Central memory CD8-positive, alpha-beta T cell (primary cell): ENCODE measurements around the gene DNAH9.

Experiments used
- ATAC-seq: fragments of 150-1000 bp; cut with Tn5 transposase; replicated peaks from 2 replicates; pipeline ENCODE4 v1.10.0; 2022; ENCODE audit warnings: mild to moderate bottlenecking, moderate FRiP score, moderate number of reproducible peaks; ENCODE audit not compliant: poor library complexity, severe bottlenecking; ENCODE audit errors: extremely low read depth
- DNase-seq, 2 donors: peaks; one replicate each; pipeline ENCODE4 v3.0.0; 2021; ENCODE audit warnings: low spot score in 2 of 2
- H3K27ac Mint-ChIP-seq: one replicate; pipeline ENCODE4 v1.8.0; 2022; ENCODE audit warnings: low read depth, mild to moderate bottlenecking, moderate library complexity, mixed read lengths
- H3K27me3 Mint-ChIP-seq: one replicate; pipeline ENCODE4 v1.8.0; 2022; ENCODE audit warnings: mixed read lengths
- H3K36me3 Mint-ChIP-seq: one replicate; pipeline ENCODE4 v1.8.0; 2022; ENCODE audit warnings: mild to moderate bottlenecking, moderate library complexity, mixed read lengths; ENCODE audit not compliant: insufficient read depth
- H3K4me1 Mint-ChIP-seq: one replicate; pipeline ENCODE4 v1.8.0; 2022; ENCODE audit warnings: mixed read lengths
- H3K4me3 Mint-ChIP-seq: one replicate; pipeline ENCODE4 v1.8.0; 2022; ENCODE audit warnings: mild to moderate bottlenecking, moderate library complexity, mixed read lengths
- H3K9me3 Mint-ChIP-seq: one replicate; pipeline ENCODE4 v1.8.0; 2022; ENCODE audit warnings: mixed read lengths

Gene DNAH9

DNA sequence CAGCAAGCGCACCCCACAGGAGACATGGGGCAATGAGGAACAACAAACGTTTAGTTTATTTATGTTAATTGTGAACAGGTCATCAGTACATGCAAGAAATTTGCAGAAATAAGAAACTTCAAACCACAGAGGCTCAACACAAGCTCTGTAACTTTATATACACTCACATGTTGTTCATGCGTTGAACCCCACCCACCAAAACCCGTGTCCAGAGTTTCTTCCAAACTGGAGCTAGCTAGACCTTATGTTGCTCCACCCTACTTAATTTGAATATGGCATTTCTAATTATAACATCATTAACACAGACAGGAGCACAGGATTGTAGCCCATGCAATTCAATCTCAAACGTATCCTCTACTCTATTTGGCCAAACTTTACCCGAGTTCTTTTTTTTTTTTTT, 206.9 kb downstream of the DNAH9 start:
- no peaks in the 10 kb centered on the region for H3K4me1 Mint-ChIP-seq
- H3K9me3 Mint-ChIP-seq = no peaks in the 10 kb centered on the region
- ATAC-seq = no peak
- no peak overlapping the region for H3K27ac Mint-ChIP-seq
- no peak overlapping the region for H3K4me3 Mint-ChIP-seq
- no peaks in the 10 kb centered on the region for H3K27me3 Mint-ChIP-seq
- no peaks in the 10 kb centered on the region for H3K36me3 Mint-ChIP-seq
- DNase-seq = no peak

DNA sequence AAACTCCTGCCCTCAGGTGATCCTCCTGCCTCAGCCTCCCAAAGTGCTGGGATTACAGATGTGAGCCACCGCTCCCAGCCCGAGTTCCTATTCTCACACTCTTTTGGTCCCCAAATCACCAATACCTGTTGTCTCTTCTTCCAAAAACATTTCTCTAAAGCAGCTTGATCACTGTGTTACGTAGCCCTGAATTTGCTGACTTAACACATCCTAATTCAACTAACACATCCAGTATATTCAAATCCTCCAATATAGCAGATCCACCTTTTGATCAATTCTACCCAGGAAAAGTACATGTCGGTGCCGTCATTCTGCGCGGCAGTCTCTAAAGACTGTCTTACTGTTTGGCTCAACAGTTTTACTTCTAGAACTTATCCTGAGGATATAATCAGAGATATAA, 207.7 kb downstream of the DNAH9 start:
- Mint-ChIP-seq H3K9me3 (no peaks in the 10 kb centered on the region), H3K27me3 (no peaks in the 10 kb centered on the region), H3K27ac (no peak overlapping the region), H3K4me1 (no peaks in the 10 kb centered on the region), H3K4me3 (no peak overlapping the region), H3K36me3 (no peaks in the 10 kb centered on the region)
- no peak for ATAC-seq
- no peak for DNase-seq

DNA sequence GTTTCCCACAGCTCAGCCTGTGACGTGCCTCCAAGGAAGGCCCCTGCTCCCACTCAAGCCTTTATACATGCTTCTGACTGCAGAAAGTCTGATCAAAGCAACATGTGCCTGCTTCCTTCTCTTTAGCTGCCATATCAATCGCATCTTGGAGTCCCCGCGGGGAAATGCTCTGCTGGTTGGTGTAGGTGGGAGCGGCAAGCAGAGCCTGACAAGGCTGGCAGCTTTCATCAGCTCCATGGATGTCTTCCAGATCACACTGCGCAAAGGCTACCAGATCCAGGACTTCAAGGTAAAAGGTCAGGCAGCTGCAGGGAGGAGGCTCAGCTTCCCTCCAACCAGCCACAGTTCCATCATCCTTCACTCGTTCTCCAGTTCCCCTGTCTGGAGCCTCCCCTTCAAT, 209.3 kb downstream of the DNAH9 start:
- no peaks in the 10 kb centered on the region for H3K9me3 Mint-ChIP-seq
- no peak for ATAC-seq
- no peaks in the 10 kb centered on the region for H3K36me3 Mint-ChIP-seq
- H3K4me1 Mint-ChIP-seq = no peaks in the 10 kb centered on the region
- no peak overlapping the region for H3K4me3 Mint-ChIP-seq
- H3K27me3 Mint-ChIP-seq = no peaks in the 10 kb centered on the region
- no peak for DNase-seq
- H3K27ac Mint-ChIP-seq = no peak overlapping the region

DNA sequence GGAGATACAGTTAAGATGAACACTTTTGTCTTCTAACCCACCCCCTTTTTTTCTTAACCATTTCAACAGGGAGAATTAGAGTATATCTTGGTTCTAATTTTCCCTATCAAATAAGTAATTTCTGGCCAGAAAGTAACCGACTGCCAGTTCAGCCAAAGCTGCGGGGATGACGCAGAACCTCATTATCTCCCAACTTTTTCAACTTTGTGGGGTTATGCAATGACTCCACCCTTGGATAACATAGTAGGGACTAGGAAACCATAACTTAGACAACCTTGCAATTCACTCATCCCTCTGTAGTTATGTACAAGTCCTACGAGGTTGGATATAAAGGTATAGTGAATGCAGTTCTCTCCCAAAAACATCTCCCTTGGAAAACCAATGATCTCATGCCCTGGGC, 215.0 kb downstream of the DNAH9 start:
- Mint-ChIP-seq H3K4me3 (no peak overlapping the region), H3K27ac (no peak overlapping the region), H3K27me3 (no peaks in the 10 kb centered on the region), H3K4me1 (no peaks in the 10 kb centered on the region), H3K36me3 (no peaks in the 10 kb centered on the region), H3K9me3 (no peaks in the 10 kb centered on the region)
- DNase-seq (no peak), ATAC-seq (no peak)

DNA sequence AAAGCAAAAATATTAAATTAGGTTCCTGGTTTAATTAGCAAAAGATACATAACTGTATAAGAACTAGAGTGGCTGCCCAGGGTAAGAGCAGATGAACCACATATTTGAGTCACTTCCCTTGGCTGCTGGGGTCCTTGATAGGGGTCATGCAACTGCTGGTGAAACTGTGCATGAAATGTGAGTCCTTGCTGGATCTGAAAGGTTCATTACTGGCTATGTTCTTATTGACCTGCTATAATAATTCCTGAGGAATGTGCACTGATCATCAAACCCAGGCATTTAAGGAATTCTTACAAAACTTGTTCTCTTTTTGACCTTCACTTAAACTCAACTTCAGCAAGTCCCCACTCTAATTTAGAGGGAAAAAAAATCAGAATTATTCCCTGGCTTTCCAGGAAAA, 215.6 kb downstream of the DNAH9 start:
- DNase-seq (no peak), ATAC-seq (no peak)
- Mint-ChIP-seq H3K4me3 (no peak overlapping the region), H3K27ac (no peak overlapping the region), H3K27me3 (no peaks in the 10 kb centered on the region), H3K4me1 (no peaks in the 10 kb centered on the region), H3K36me3 (no peaks in the 10 kb centered on the region), H3K9me3 (no peaks in the 10 kb centered on the region)

DNA sequence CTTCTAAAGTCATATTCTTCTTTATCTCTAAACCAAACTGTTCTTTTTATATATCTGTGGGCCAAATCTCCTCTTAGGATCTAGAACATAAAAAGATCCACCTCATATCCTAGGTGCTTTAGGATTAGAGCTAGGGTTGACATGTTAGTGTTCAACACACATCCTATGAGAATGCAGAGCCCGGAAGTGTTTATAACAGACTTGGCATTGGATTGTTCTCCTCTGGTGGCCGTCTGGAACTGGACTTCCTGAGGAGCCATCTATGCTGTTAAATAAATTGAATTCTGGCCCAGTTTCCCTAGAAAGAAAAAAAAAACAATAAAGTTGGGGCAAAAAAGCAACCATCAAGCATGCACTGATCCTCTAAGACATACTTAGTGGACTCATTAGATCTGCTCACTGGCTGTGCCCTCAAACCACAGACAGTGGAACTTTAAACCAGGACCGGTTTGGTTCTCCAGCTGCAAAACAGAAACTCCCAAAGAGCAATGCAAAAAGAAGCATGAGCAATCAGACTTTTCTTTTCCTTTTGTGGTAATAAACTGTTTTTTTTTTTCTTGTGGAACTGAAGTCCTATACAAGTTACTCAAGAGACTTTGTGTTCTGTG, 216.5 kb downstream of the DNAH9 start:
- H3K27me3 Mint-ChIP-seq = no peaks in the 10 kb centered on the region
- H3K27ac Mint-ChIP-seq = no peak overlapping the region

DNA sequence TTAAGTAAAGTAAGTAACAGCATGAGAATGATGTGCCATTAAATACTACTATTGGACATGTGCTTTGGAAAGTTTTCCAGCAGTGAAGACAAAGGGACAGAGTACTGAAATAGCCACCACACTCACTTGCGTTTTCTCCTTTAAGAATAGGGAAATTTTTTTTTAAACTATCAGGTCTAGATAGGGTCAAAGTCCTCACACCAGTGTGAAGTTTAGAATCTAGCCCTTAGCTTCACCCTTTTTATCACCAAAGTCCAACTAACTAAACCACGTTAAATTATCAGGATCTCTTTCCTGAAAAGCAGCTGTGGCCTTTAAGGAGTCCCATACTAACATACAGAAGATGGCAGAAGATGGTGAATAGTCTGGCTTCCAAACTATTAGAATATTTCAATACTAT, 218.1 kb downstream of the DNAH9 start:
- H3K4me3 Mint-ChIP-seq = no peak overlapping the region
- no peak for DNase-seq
- H3K27me3 Mint-ChIP-seq = no peaks in the 10 kb centered on the region
- no peak overlapping the region for H3K27ac Mint-ChIP-seq
- no peaks in the 10 kb centered on the region for H3K9me3 Mint-ChIP-seq
- no peaks in the 10 kb centered on the region for H3K36me3 Mint-ChIP-seq
- no peak for ATAC-seq
- no peaks in the 10 kb centered on the region for H3K4me1 Mint-ChIP-seq

More for the DNA sequence above, 216.5 kb downstream of the DNAH9 start:
- no peak overlapping the region for H3K4me3 Mint-ChIP-seq
- no peaks in the 10 kb centered on the region for H3K36me3 Mint-ChIP-seq
- no peak for ATAC-seq
- no peak for DNase-seq
- H3K9me3 Mint-ChIP-seq = no peaks in the 10 kb centered on the region
- no peaks in the 10 kb centered on the region for H3K4me1 Mint-ChIP-seq

DNA sequence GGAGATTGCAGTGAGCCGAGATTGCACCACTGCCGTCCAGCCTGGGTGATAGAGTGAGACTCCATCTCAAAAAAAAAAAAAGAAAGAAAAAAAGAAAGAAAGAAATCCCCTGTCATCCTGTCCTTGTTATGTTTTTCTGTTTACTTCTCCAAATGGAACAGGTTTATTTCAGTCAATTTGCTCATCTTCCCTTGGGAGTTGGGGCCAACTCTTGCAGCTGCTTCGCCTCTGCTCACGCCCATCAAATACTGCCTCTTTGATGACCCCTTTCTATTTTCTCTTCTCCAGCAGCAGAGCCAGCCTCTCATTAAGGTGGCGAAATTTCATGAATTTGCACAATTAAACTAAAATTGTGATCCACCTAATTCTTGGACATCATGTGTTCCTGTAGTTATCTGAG, 225.6 kb downstream of the DNAH9 start:
- Mint-ChIP-seq H3K36me3 (no peaks in the 10 kb centered on the region), H3K9me3 (peaks cover 17% of the 10 kb centered on the region), H3K4me1 (no peaks in the 10 kb centered on the region), H3K27me3 (no peaks in the 10 kb centered on the region), H3K27ac (no peak overlapping the region), H3K4me3 (no peak overlapping the region)
- DNase-seq = no peak
- ATAC-seq = no peak

DNA sequence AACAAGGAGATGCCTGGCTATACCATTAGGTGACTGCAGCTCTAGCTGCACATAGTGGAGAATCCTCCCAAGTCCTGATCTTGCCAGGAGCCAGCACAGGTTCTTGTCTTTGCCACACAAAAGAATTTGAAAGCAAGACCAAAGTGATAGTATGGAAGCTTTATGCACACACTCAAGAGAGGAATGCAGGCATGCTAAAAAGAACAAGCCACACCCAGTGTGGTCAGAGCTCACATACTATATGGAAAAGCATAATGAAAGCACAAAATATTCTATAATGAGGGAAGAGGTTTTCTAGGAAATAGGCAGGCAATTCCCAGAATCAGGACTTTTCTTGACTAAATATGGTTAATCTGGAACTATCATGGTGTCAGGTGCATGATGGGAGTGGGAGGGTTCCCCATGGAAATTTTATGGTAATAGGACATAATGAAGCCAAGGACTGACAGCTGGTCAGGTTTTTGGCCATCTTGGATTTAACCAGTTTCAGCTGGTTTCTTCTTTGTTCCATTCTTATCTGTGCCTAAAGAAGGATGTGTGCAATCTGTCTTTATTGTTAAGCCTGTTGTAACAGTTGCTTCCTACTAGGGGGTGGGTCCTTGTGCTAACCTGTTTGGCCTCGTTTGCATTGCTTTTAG, 227.4 kb downstream of the DNAH9 start:
- Mint-ChIP-seq H3K4me1 (no peaks in the 10 kb centered on the region), H3K9me3 (peaks cover 23% of the 10 kb centered on the region), H3K27me3 (no peaks in the 10 kb centered on the region), H3K4me3 (no peak overlapping the region), H3K36me3 (no peaks in the 10 kb centered on the region), H3K27ac (no peak overlapping the region)
- ATAC-seq = no peak
- DNase-seq = no peak

DNA sequence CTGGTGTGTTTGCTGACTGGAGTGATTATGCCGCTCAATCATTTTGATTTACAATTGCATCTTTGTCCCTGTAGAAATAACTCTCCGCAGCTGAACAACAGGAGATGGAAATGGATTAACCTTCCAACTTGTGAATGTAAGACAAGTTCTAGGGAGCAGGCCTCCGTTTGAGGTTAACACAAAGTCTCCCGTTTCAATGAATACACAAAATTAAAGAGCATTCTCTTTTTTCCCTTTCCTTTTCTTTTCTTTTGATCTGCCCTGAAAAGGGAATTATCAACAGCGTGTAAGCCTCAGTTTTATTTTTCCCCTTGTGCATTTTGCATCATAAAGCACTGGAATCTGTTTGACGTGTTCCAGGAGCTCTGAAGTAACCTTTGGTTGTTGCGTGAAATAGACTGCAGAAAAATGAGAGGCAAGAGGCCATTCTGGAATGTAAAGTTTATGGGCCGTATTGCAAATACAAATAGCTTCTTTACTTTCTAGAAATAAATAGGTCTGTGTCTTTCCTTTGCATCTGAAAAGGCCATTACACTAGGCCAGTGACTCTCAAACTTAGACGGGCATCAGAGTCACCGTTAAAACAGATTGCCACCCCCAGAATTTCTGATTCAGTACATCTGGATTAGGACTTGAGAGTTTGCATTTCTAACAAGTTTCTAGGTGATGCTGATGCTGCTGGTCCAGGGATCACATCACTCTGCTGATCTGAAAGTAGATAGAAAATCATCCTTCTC, 234.3 kb downstream of the DNAH9 start:
- Mint-ChIP-seq H3K36me3 (no peaks in the 10 kb centered on the region), H3K4me3 (no peak overlapping the region), H3K4me1 (no peaks in the 10 kb centered on the region), H3K27me3 (peaks cover 8% of the 10 kb centered on the region), H3K9me3 (peaks cover 17% of the 10 kb centered on the region), H3K27ac (no peak overlapping the region)
- no peak for DNase-seq
- no peak for ATAC-seq

DNA sequence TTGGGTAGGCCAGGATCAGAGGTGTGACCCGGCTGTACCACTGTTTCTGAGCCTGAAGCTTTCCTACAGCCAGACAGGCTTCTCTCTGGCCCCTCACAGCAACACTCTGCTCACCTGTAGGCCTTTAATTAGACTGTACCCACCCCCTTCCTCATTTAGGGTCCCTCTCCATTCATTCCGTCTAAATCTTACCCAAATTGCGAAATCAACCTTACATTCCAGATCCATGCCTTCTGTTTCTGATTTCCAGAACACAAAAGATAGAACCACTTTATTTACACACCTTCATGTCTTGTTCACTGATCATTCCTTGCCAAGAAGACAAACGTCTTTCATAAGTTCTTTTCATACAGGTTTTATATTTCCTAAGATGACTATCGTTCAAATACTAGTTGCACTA, 238.2 kb downstream of the DNAH9 start:
- Mint-ChIP-seq H3K27ac (no peak overlapping the region), H3K9me3 (no peaks in the 10 kb centered on the region), H3K36me3 (no peaks in the 10 kb centered on the region), H3K27me3 (peaks cover 8% of the 10 kb centered on the region), H3K4me1 (no peaks in the 10 kb centered on the region), H3K4me3 (no peak overlapping the region)
- ATAC-seq (no peak), DNase-seq (no peak)

DNA sequence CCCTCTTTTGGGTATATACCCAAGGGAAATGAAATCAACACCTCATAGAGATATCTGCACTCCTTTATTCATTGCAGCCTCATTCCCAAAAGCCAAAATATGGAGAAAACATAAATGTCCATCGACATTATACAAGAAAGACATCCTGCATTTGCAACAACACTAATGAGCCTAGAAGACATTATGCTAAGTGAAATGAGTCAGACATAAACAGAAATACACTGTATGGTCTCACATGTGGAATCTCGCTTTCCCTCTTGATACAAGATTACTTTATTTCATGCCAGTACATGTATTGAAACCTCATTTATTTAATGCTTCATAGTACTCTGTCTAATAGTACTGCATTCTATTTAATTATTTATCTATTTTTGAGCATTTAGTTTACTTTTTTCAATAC, 241.8 kb downstream of the DNAH9 start:
- H3K36me3 Mint-ChIP-seq = no peaks in the 10 kb centered on the region

DNA sequence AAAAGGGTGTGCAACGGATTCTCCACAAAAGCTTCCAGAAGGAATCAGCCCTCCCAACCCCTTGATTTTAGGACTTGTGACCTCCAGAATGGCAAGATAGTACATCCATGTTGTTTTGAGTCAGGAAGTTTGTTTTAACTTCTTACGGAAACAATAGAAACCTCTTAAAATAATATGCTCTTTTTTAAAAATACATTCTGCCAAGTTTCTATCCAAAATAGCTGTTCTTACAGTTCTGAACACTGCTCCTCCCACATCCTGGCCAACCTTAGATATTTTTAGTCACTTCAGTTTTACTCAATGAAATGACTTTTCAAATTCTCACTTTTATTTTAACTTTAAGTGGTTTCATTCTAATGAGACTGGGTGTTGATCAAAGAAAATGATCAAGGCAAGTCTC, 242.6 kb downstream of the DNAH9 start:
- no peaks in the 10 kb centered on the region for H3K27me3 Mint-ChIP-seq
- H3K27ac Mint-ChIP-seq = no peak overlapping the region
- no peak for ATAC-seq
- no peak for DNase-seq
- no peak overlapping the region for H3K4me3 Mint-ChIP-seq
- no peaks in the 10 kb centered on the region for H3K36me3 Mint-ChIP-seq
- no peaks in the 10 kb centered on the region for H3K4me1 Mint-ChIP-seq
- H3K9me3 Mint-ChIP-seq = no peaks in the 10 kb centered on the region

More for the DNA sequence above, 241.8 kb downstream of the DNAH9 start:
- DNase-seq (no peak), ATAC-seq (no peak)
- Mint-ChIP-seq H3K27me3 (no peaks in the 10 kb centered on the region), H3K4me3 (no peak overlapping the region), H3K27ac (no peak overlapping the region), H3K4me1 (no peaks in the 10 kb centered on the region), H3K9me3 (no peaks in the 10 kb centered on the region)
